Stimulated activated CD4-positive, alpha-beta T cell treated with anti-CD3 and anti-CD28 coated beads, Interleukin-1b, Interleukin-23, amount 100 ng/mL, for 48 hours (primary cell): ENCODE measurements around the gene ZNF550.

Source experiments
- DNase-seq: peaks from one replicate; pipeline ENCODE4 v3.0.0-alpha.2; 2020

ZNF550 gene

DNA sequence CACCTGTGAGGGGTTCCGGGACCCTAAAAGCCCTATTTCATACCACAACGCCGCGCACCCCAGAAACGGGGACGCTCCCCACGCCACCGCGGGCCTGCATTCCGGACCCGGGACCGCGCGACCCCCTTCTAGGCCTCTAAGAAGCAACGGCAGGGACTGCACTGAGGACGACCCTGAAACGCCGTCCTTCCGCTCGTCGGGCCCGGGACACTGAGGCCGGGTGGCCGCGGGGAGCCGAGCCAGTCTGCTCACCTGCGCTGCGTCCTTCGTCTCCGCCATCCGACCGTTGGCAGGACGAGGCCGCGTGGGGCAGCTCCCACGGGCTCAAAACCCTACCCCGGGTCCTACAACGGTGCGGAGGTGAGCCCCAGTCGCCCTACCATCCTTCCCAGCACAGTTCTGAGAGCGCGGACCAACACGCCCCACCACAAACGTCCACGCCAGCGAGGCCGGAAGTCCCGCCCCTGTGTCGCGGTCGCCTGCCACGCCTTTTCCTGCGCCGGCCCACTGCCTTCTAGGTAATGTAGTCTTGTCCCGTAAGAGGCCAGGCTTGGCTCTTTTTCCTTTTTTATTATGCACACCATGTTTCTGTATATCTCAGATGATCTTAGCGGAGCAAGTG lies at the start of gene ZNF550:
ZNF550 (minus strand) TSS at position 460 of the 622 bp plus-strand sequence; CDS start at position 279, 181 bp downstream.
- peak; percentile 86 for DNase-seq

DNA sequence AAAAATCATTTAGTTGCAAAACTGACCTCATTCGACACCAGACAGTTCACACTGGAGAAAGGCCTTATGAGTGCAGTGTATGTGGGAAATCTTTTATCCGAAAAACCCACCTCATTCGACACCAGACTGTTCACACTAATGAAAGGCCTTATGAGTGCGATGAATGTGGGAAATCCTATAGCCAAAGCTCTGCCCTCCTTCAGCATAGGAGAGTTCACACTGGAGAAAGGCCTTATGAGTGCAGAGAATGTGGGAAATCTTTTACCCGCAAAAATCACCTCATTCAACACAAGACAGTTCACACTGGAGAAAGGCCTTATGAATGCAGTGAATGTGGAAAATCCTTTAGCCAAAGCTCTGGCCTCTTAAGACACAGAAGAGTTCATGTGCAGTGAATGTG lies 47.3 kb upstream of the ZNF550 start:
- DNase-seq, result no peak

DNA sequence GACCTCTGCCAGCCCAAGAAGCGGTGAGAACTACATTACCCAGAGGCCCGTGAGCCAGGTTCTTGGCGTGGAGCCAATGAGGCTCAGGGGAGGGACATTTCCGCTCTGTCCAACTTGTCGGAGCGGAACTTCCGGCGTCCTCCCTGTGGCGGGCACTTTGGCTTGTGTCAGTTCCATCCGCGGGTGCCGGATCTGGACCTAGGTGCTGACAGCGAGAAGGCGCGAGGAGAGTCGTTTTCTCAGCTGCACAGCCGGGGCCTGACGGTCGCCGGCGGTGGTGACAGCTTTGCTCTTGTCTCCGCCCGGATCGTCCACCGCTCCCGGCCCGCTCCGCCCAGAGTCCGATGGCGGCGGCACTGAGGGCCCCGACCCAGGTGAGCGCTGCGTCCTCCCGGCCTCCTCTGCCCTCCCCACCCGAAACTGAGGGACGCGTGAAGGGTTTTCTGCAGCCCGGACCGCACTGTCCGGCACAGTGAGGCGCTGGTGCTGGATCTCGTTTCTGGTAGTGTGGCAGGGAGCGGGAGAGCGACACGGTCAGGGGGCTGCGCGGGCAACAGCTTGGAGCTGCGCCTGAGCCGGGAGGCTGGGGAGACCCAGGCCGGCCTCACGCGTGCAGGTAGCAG lies 40.2 kb upstream of the ZNF550 start, which contains the start of gene ZNF530:
ZNF530 (plus strand) TSS at position 125 of the 623 bp plus-strand sequence. CDS start 4,461 bp downstream, outside the sequence.
- peak; percentile 90 for DNase-seq

DNA sequence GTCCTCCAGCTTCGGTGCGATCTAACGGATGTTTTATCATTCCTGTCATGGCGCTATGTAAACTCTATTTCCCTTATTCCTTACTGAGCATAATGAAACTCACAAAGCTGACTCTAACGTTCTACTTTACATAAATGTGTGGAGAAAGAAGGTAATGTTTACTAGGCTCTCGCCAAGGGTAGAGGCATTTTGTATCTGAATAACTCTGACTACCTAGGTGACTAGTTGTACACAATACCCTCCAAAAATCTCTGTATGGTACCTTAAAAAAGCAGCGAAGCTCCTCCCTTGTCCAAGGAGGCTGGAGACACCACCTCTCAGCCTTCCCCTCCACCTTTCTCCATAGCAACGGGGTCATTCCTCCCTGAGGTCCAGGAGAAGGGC lies 39.7 kb upstream of the ZNF550 start:
- no peak for DNase-seq

DNA sequence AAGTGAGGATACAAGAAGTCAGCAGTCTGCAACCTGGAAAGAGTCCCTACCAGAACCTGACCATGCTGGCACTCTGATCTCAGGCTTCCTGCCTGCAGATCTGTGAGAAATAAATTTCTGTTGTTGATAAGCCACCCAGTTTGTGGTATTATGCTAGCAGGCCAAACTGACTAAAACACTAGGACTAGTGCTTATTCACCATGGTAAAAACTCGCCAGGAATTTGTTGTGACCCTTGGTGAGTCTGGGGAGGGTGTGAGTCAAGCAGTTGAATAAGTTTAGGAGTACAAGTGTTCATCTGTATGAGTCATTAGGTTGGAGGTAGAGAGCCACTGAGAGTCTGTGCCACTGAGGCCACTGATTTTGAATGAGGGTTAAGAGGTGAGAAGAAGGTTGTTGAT lies 27.9 kb upstream of the ZNF550 start:
- no peak for DNase-seq

DNA sequence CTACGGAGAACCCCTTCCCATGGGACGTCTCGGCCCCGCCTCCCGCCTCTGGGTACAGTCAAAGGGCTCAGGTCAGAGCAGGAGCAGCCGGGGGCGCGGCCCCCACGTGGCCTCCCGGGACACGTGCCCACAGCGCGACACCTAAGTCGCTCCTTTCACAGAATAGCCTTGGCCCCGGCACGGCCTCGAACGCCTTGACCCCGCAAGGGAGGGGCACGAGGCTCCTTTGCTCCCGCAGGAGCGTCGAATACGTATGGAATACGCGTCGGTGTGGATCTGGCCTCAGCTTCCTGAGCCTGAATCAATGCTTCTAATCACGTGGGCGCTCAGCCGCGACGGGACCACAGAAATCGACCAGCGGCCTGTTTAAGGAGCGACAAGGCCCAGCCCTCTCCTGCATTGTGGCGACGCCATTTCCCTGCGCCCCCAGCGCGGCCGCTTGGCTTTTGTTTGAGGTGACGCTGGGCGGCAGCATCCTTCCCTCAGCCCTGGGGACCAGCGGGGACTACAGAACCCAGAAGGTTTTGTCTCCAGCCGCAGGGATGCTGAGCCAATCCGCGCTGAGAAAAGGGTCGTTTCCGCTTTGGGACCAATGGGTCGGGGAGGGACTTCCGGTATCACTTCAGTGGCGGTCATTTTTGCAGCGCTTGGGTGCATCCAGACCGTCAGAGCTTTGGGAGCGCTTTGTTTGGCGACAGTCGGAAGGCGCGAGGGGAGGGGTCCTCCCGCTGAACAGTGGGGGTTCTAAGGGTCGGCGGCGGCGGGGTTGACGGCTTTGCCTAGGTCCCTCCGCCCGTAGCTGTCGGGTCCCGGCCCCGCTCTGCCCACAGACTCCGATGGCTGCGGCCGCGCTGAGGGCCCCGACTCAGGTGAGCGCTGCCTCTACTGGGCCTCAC lies 24.1 kb upstream of the ZNF550 start, which contains the start of gene ZIK1:
ZIK1 (plus strand) TSS at position 625 of the 896 bp plus-strand sequence; CDS start at position 837, 212 bp downstream.
- peak; percentile 89 for DNase-seq

DNA sequence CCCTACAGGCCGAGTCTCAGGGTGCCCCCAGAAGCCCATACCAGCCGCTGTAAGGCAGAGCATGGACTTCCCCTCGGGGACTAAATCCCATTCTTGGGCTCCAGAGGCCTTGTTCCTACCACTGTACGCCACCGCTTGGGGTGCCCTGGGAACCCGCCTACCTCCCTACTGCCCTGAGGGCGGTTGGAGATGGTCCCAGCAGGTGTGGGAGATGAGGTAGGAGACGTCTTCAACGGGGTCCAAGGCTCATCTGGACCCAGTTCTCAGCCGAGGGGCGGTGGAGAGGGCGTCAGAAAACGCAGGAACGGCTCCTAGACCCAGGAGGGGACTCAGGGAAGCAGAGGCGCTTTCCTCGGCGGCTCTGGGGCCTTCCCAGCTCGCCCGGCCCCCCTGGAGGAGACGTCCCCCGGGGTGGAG lies 23.4 kb upstream of the ZNF550 start:
- no peak for DNase-seq

DNA sequence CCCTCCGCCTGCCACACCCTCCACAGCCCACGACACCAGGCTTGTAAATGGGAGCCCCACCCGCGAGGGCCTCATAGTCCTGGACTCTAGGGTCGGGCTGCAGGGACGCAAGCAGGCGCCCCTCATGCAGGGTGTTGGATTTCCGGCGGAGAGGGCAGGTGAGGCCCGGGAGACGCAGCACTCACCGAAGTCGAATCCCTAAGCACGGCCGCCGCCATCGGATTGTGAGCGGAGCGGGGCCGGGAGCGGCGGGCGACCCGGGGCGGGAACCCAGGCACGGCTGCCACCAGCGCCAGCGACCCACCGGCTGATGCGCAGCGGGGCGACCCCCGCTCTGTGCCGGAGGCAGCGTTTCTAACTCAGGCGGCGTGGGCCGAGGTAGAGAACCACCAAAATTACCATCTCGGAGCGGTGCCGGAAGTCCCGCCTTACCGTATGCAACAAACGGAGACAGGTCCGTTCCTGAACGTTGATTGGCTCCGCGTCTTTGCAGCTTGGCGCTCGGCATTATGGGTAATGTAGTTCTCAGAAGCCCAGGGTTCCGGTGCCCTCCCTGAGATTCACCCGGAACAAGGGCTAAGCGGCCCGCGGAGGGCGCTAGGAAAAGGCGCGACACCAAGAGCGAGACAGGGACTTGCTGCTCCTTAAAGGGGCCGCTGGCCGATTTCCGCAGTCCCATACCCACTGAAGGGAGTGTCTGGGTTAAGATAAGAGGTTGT lies 19.0 kb upstream of the ZNF550 start, which contains the start of gene ZNF416:
ZNF416 (minus strand) TSS at position 425 of the 719 bp plus-strand sequence; CDS start at position 218, 207 bp downstream.
- peak; percentile 96 for DNase-seq

DNA sequence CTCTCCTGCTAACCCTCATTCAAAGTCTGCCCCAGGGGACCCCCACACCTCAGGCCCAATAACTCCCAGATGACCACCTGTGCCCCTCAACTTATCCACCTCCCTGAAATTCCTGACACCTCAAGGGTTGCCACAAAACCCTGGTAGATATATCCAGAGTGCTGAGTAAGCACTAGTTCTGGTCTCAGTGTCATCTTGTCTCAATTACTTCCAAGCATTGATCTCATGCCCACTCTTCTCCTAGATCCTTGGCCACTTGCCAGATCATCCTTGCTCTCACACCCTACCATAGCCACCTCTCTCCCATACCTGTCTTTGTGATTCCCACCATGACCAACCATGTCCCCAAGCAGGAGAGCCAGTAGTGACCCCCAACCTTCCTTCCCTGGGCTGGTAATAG lies 17.0 kb upstream of the ZNF550 start:
- no peak for DNase-seq

DNA sequence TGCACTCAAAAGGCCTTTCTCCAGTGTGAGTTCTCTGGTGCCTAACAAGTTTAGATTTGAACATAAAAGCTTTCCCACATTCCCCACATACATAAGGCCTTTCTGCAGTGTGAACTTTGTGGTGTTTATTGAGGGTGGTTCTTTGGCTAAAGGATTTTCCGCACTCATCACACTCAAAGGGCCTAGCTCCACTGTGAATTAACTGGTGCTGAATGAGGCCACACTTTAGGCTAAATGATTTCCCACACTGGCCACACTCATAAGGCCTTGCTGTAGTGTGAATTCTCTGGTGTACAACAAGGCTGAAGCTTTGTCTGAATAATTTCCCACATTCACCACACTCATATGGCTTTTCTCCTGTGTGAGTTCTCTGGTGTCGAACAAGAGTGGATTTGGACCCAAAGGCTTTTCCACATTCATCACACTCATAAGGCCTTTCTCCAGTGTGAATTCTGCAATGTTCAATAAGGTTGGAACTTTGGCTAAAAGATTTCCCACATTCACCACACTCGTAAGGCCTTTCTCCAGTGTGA lies 12.8 kb upstream of the ZNF550 start:
- DNase-seq, result no peak

DNA sequence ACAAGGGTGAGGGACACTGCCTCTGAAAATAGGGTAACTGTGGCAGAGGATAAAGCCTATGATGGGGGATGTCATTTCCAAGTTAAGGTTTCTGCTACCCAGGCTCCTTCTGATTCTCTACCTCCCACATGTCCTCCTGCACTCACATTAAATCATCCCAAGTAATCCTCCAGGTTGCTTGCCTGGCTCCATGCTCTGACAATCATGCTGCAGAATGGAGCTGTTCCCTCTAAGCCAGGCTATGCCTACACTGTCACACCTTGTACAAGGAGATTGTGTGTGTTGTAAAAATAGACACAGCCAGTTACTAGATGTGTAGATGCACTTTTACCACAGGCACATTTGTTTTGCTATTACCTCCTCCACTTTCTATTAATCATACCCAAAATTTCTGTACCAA lies 11.0 kb upstream of the ZNF550 start:
- DNase-seq, result no peak

DNA sequence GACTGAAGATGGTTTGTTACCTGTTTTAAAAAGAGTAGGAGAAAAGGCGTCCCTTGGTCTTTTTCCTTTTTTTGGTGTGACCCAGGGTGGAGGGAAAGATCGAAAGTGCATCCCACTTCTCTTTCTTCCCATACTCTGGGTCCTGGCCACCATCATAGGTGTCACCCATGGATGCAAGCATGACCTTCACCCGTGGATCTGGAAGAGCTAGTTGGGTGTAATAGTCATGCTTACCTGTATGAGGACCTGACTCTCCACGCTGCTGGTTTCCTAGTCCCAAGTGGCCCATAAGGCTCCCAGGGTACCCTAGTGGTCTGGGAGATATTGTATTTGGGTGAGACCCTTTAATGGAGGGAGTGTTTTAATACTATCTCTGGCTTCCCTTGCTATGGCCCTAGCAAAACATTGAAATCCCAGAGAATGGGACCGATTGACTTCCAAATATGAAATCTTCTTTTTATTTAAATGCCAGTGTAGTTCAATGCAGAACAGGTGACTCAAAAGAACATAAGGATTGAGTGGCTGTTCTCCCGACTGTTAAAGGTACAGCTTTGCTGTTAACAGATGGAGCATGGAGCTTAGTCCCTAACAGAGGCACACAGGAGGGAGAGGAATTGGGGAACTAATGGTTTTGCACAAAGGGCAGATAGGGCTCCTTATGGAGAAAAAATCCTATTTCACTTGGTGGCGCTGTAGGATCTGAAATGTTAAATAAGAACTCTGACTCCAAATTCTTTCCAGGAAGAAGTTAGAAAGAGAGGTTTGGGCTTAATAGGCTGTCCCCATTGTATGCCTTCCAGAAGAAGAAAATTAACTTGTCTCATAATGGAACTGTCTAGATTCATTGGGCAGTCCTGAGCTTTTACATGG lies 7.0 kb upstream of the ZNF550 start:
- no peak for DNase-seq

DNA sequence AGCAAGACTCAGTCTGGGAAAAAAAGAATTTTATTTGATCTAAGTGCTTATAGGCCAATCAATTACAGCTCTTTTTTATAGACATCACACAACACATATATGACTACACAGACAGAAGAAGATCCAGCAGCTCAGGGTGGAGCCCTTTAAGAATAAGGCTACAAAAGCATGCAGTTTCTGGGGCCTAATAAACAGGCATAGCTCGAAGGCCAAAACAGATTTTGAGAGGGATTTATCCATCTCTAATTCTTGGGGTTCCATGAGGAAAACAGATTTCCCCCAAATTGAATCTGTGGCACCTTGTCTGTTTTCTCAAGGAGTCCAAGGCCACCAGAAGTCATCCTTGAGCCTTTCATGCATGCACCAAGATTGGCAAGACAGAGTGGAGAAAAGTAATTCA lies 3.9 kb upstream of the ZNF550 start:
- DNase-seq, result no peak

DNA sequence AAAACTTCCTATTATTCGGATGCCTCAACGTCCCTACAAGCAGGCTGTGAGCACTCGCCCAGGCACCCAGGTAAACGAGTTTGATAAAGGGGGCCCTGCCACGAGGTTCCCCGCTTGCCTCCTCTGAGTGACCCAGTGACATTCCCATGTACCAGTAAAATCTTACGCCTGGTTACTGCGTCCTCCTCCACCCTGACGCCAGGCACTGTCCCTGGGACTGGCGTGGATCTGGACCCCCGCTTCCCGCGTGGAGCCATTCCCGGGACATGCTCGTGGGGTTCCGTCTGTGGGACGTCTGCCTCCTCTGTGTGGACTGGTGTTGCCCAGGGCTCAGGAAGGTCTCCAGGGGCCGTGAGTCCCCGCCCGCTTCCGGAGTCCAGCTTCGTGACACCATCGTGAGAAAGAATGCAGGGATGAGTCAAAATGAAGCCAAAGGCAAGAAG lies 407 bp upstream of the ZNF550 start:
- DNase-seq, result no peak

DNA sequence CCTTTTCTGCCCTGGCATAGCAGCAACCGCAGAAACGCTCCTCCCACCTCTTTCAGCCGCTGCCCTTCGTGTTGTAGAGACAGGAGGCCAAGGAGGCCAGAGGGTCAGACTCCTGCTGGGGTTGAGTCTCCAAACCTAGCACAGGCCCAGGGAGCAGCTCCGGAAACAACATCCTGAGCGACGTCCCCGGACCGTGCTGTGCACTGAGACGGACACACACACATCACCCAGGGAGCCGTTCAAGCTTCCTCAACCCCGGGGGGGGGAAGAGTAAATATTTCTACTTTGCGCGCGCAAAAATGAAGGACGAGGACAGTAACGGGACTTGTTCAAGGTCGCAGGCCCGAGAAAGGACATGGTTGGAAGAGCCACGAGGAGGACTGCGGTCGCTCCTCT lies 657 bp downstream of the ZNF550 start:
- peak; percentile 5 for DNase-seq

DNA sequence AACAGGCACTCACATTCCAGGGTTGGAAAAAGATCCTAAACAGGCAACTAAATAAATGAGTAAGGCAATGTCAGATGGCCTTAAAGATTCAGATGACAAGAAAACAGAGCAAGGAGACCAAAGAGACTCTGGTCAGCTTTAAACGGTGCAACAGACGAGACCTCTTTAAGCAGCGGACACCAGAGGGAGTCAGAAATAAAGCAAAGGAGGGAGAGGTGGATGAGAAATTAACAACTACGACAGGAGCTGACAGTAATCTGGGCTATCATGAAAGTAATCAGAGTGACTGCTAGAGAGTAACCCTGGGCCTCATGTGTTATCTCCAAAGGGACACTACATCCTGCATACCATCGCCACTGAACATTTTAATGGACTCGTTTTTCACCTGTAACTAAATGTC lies 1.1 kb downstream of the ZNF550 start:
- no peak for DNase-seq

DNA sequence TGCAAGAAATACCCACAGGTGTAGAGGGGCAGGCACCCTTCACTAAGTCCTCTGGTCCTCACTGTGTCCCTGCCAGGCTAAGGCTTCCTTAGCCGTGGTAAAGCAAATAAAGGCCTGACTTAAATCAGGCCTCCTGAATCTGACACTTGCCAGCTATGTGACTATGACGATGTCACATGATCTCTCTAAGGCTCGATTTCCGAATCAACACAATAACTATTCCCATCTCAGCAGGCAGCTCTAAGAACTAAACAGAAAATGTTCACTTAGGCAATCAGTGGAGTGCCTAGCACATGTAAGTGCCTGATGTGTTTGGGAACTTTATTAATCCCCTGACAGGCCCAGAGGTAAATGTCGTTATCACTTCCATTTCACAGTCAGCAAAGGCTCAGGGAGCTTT lies 2.0 kb downstream of the ZNF550 start:
- no peak for DNase-seq

DNA sequence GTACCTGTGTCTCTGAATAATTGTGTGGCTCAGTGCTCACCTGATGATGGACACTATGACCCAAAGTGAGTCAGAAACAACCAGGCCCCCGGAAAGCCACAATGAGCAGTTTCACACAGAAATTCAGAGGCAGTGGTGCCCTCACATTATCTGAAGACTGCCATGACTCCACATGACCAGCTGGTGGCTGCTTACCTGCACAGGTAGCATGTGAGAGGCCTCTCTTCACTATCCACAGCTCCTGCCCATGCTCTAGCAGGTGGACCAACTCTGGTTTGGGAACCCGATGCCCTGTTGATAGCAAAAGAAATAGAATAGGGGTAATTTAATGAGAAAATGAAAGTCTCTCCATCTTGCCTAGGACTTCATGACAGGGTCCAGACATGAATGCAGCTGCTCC lies 7.2 kb downstream of the ZNF550 start:
- no peak for DNase-seq

DNA sequence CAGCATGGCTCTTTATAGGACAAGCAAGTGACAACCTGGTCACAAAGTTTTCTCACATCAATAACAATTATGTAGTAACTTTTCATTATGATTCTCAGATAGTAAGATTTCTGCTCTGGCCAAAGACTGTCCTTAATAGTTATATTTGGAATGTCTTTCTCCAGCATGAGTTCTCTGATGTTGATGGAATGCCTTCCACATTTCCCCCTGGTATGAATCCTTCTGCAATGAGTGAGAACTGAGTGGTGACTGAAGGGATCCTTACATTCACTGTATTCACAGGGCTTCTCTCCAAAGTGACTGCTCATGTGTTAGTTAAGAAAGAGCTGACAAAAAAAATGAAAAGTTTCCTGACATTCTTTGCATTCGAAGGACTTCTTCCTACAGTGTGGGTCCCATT lies 13.2 kb downstream of the ZNF550 start:
- DNase-seq, result no peak

DNA sequence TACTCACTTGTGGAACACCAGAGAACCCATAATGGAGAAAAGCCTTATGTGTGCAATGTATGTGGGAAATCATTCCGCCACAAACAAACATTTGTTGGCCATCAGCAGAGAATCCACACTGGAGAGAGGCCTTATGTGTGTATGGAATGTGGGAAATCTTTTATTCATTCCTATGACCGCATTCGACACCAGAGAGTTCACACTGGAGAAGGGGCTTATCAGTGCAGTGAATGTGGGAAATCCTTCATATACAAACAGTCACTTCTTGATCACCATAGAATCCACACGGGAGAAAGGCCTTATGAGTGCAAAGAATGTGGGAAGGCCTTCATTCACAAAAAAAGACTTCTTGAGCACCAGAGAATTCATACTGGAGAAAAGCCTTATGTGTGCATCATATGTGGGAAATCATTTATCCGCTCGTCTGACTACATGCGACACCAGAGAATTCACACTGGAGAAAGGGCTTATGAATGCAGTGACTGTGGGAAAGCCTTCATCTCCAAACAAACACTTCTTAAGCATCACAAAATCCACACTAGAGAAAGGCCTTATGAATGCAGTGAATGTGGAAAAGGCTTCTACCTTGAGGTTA lies 21.6 kb downstream of the ZNF550 start:
- no peak for DNase-seq
